NCI-H146 treated with DMSO at 0.1 percent for 48 hours (cell line): Measurements from ENCODE around the gene CCL7.

Source experiments
- DNase-seq: peaks from one replicate; lab custom pipeline; 2025; ENCODE audit not compliant: unreplicated experiment; lab: John Stamatoyannopoulos, UW

Gene CCL7

DNA sequence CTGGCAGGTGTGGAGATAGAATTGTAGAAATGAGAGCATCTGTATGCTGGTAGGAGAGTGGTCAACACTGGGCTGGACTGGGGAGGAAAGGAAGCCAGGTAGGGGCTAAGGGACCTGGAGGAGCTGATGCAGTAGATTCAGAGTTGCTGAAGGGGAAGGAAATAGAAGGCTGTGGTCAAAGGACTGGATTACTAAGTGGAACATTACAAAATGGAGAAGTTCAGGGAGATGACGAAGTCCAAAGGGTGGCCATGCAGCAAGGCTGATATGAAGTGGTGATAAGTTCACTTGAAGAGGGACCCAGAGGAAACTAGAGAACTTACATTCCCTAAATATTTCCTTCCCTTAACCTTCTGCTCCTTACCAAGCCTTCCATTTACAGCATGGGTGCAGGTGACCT, 23.6 kb upstream of the CCL7 start:
- DNase-seq: no peak

DNA sequence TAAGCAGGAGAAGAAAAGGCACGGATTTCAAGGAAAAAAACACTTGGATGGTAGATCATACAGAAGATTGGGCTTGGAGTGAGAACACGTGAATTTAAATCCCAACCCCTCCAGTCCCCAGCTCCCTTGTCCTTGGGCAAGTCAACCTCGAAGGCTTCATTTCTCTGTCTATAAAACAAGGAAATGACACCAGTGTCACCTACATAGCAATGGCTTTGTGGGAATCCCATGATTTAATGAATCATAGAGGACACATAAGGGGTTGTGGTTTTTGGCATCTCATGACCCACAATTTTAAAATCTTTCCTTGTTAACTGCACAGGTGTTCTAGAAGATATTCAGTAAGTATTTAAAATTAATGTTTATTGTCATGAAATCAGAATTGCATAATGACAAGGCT, 23.1 kb upstream of the CCL7 start:
- DNase-seq: no peak

DNA sequence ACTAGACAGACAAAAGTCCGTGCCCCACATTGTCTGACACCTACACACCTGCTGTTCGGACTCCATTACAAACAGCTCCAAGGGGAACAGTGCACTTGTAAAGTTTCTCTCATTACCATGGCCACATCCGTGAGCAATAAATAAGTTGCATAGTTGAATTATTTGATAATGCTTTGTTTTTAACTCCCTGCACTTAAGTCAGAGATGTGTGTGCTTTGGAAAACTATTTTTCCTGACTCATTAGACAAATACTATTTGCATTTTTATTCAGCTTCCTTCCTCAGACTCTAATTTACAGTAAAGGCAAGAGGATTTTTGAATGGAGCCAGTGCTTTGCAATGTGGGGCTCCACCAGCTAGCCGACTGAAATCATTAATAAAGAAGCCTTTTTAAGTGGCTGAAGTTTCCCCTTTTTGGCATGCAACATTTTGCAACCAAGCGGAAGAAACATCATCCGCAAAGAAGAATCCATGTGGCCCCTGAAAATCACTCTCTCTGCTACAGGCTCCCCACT, 21.5 kb upstream of the CCL7 start:
- DNase-seq: no peak

DNA sequence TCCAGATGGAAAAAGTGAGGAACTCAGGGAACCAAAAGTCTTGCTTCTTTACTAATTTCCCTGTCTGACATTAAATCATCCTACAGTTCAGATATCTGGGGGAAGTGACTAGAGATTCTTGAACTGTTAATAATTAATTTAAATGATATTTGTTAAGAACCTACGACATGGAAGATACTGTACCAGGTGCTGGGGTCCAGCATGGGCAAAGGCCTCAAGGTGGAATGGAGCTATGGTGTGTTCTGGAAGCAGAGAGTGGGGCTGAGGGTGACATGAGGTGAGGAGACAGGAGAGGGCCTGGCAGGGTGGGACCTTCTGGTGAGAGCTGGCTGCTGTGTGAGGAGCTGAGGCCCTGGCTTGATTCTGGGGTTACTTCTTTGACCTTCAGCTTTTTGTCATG, 21.0 kb upstream of the CCL7 start:
- DNase-seq: no peak

DNA sequence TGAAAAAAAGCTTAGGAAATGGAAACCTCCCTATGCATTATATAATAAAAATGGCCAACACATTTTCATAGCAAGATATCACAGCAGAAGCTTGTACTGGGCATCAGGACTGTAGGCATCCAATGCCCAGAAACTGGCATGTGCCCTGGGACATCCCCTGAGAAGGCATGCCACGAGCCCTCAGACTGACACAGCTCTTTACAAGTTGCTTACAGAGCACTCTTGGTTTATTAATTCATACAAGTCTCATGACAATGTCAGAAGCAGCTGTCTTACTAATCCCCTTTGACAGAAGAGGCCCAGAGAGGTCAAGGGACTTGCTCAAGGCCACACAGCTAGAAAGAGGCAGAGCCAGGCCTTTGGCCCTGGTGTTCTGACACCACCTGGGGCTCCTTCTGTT, 20.5 kb upstream of the CCL7 start:
- DNase-seq: no peak

DNA sequence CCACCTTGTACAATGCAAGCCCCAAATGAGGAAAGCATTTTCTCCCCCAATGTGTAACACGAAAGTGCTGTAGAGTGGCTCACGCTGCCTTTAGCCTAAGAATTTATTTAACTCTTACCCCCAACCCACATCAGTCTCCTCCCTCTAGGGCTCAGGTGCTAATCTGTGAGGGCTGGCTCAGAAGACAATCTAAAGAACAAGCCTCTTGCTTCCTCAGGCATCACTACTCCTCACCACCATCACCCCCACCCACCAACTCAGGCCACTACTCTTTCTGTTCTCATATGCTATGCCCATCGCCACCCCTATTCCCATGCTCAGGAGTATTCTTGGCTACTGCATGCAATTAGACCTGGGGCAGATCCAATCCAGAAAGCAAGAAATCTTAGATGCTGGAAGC, 18.8 kb upstream of the CCL7 start:
- DNase-seq: no peak

DNA sequence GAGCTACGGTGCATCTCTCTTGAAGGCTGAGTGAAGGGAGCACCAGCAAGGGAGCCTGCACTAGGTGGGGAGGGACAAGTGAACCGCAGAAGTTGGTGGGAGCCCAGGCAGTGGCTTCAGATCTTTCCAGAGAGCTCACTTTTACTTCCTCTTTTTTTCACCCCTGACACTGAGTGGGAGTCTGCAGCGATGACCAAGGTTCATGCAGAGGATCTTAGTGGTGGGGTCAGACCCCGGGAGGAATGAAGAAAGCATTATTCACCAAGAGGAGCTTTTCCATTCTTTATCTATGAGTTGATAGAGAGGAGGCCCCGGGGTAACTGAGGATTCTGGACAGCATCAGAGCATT, 18.0 kb upstream of the CCL7 start:
- DNase-seq: no peak

DNA sequence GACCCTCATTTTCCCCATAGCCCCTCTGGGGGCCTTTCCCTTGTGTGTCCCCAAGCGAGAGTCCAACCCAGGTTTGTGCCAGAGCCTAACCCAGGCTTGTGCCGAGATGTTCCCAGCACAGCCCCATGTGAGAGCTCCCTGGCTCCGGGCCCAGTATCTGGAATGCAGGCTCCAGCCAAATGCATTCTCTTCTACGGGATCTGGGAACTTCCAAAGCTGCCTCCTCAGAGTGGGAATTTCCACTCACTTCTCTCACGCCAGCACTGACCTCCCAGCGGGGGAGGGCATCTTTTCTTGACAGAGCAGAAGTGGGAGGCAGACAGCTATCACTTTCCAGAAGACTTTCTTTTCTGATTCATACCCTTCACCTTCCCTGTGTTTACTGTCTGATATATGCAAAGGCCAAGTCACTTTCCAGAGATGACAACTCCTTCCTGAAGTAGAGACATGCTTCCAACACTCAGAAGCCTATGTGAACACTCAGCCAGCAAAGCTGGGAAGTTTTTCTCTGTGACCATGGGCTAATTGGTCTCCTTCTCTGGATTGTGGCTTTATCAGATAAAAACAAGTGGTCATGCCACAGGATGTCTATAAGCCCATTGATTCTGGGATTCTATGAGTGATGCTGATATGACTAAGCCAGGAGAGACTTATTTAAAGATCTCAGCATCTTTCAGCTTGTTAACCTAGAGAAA, 17.4 kb upstream of the CCL7 start:
- no peak for DNase-seq

DNA sequence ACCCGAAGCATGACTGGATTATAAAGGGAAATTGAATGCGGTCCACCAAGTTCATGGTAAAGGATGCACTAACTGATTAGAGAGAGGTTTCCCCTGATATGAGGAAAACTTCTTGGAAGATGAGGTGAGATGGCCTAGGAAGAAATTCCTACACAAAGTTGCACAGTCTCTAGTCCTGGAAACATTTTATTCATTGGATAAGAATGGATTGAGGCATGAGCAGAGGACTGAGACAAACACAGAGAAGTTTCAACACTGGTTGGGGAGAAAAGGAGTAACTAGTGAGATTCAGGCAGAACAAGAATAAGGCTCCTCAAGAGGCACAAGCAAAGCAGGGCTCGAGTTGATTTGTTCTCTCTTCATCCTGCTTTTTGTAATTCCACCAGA, 16.9 kb upstream of the CCL7 start:
- no peak for DNase-seq

DNA sequence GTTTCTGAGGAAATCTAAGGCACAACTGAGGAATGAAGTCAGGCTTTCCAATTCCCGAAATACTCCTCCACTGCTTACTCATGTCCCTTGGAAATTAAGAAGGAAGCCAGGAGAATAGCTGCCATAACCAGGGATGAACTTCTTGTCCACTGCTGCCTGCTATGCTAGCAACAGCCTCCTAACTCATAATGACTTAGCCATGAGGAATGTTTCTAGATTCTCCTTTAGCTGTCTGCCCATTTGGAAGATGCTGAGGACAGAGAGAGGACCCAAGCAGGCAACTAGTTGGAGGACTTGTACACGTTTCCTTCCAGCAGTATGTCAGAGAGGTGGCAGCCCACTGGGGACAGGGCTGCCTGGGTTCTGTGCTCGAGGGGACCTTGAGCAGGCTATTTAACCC, 15.9 kb upstream of the CCL7 start:
- DNase-seq: no peak

DNA sequence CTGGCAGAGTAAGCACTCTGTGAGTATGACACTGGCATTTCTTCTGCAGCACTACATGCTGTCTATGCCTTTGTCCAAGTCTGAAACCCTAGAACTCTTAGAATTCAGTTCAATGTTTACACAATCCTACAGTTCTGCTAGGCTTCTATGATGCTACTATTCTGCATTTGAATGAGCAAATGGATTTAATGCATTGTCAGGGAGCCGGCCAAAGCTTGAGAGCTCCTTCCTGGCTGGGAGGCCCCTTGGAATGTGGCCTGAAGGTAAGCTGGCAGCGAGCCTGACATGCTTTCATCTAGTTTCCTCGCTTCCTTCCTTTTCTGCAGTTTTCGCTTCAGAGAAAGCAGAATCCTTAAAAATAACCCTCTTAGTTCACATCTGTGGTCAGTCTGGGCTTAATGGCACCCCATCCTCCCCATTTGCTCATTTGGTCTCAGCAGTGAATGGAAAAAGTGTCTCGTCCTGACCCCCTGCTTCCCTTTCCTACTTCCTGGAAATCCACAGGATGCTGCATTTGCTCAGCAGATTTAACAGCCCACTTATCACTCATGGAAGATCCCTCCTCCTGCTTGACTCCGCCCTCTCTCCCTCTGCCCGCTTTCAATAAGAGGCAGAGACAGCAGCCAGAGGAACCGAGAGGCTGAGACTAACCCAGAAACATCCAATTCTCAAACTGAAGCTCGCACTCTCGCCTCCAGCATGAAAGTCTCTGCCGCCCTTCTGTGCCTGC, 15.2 kb upstream of the CCL7 start, which contains the start of gene CCL2:
Gene CCL2 (plus strand): TSS at position 635 of the 730 bp plus-strand sequence. CDS start 65 bp downstream, at position 700.
- no peak for DNase-seq

DNA sequence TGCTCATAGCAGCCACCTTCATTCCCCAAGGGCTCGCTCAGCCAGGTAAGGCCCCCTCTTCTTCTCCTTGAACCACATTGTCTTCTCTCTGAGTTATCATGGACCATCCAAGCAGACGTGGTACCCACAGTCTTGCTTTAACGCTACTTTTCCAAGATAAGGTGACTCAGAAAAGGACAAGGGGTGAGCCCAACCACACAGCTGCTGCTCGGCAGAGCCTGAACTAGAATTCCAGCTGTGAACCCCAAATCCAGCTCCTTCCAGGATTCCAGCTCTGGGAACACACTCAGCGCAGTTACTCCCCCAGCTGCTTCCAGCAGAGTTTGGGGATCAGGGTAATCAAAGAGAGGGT, 14.7 kb upstream of the CCL7 start:
- no peak for DNase-seq

DNA sequence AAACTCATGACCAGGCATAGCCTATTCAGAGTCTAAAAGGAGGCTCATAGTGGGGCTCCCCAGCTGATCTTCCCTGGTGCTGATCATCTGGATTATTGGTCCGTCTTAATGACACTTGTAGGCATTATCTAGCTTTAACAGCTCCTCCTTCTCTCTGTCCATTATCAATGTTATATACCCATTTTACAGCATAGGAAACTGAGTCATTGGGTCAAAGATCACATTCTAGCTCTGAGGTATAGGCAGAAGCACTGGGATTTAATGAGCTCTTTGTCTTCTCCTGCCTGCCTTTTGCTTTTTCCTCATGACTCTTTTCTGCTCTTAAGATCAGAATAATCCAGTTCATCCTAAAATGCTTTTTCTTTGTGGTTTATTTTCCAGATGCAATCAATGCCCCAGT, 14.2 kb upstream of the CCL7 start:
- no peak for DNase-seq

DNA sequence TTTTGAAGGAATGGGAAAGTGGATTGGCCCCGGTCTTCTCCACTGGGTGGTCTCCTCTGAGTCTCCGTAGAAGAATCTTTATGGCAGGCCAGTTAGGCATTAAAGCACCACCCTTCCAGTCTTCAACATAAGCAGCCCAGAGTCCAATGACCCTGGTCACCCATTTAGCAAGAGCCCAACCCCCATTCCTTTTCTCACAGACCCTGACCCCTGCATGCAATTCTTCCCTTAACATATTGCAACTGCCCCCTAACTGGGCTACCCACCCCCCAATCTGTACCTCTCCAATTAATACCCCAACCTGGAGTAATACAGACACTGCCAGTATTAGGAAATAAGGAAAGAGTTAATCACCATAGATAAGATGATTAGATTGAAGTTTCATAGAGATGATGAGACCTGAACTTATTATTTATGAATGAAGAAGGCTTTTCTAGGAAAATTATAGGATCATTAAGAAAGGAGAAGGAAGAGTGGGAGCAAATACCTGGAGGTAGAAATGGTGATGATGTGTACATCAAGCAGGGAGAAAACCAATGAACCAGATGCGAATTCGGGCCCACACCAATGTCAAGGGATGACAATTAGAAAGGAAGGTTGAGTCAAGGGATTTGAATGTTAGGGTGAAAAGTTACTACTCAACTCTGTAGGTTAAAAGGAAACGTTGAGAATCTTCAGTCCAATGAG, 12.6 kb upstream of the CCL7 start:
- DNase-seq: no peak

DNA sequence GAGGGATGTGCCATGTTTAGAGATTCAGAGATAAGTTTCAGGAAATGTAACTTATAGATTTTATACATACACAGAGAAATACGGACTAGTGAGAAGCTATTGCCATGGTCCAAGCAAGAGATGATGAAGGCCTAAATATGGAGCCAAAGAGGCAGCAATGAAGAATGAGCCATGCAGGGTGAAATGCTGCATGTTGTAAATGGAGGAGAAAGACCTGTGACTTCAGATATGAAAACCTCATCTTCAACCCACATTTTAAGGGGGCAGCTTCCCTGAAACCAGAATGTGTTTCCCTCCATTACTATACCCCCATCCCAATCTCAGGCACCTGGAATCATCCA, 12.1 kb upstream of the CCL7 start:
- no peak for DNase-seq

DNA sequence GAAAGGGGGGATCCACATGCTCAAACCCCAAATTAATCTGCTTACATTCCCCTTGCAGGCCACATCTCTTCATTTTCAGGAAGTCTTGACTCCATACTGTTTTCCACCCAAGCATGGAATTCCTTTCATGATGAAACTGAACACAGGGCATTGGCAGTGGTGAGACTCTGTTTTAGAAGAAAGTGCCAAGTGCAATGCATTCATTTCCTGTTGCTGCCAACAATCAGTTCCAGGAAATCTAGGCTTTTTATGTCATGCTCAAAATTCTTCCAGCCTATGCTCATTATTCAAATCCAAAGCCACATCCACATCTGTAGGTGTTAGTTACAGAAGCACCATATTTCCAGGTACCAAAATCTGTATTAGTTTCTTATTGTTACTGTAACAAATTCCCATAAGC, 10.9 kb upstream of the CCL7 start:
- DNase-seq: no peak

DNA sequence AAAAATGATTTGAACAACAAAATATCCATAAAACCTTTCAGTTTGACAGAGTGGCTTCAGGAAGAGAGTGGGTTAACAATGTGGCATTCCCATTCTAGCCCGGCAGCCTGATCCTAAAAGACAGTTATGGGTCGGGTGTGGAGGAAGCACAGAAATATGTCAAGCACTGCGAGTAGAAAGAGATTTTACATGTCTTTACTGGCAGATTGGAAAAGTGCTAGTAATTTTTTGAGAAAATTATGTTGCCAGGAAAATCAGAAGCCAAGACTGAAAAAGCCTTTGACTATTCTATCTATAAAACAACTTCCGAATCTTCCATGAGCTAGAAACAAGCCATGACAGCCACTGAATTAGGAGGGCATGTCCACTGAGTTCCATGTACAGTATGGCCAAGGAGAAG, 9.2 kb upstream of the CCL7 start:
- no peak for DNase-seq

DNA sequence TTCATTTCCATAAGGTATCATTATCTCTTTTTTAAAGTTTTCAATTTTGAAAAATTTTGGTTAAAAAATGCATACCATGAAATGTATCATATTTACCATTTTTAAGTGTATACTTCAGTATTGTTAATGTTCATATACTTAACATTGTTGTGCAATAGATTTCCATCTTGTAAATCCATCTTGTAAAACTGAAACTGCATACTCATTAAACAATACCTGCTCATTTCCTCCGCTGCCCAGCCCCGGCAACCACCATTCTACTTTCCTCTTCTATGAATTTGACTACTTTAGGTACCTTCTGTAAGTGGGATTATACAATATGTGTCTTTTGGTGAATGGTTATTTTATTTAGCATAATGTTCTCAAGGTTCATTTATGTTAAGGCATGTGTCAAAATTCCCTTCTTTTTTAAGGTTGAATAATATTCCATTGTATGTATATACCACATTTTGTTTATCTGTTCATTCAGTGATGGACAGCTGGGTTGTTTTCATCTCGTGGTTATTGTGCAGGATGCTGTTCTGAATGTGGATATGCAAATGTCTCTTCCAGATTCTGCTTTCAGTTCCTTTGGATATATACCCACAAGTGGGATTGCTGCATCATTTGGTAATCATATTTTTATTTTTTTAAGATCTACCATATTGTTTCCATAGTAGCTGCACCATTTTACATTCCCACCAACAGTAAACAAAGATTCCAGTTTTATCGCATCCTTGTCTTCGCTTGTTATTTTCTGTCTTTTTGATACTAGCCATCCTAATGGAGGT, 8.3 kb upstream of the CCL7 start:
- DNase-seq: no peak

DNA sequence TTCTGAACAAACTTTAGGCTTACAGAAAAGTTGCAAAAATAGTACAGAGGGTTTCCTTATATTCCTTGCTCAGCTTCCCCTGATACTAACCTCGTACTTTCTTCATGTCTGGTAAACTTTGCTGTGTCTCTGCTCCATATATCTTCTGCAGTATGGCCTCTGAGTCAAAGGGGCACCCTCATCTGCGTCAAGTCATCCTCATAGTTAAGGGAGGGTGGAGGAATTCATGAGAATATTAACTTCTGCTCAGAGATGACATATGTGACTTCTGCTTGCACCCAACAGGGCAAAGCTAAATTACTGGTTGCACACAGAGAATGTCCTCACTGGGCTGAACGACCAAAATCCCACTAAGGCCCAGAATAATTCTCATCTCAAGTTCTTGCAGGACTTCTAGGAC, 4.3 kb upstream of the CCL7 start:
- DNase-seq: no peak

DNA sequence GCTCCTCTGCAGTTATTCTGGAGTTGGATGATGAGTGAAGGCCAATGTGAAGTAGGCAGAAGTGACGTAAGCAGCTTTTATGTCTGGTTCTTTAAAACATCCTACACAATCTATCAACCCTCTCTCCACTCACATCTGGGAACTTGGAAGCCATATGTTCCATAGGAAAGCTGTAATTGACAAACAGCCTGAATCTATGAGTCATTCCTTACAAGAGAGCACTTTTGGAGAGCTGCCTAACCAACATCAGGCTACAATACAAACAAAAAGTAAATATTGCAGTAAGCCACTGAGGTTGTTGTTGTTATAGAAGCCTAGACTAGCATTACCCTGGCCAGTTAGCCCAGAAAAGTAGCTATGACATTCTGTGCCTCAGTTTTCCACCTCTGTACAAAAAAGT, 5.9 kb downstream of the CCL7 start:
- no peak for DNase-seq

DNA sequence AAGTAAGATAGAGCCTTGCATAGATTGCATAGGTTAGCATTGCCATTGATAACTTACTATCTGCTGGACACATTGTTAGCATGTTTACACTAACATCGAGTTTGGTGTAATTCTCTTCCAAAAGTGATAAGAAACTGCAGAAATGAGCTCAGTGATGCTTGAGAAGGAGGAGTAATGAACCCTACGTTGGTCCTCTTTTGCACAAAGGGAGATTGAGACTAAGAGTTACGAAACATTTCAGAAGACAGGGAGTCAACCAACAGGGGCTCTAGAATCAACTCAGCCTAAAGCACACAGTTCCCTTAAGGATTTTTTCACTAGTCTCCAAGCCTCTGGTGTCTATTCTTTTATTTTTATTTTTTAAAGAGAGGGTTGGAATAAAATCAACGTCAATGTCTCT, 6.8 kb downstream of the CCL7 start:
- DNase-seq: no peak

DNA sequence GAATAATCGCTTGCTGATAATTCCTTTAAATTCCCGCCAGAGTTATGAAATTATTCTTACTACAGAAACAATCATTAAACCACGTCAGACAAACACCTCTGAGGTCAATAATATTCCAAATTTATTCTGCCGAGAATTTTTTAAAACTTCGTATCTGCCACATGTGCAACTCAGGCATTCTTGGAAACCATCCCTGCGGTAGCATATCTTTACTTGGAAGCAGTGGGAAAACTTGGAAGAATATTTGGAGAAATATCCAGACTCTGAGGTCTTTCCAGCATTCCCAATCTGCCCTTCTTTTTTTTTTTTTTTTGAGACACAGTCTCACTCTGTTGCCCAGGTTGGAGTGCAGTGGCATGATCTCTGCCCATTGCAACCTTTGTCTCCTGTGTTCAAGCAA, 13.6 kb downstream of the CCL7 start:
- DNase-seq: no peak
